ENCODE measurements around the gene DACT1.

Gene DACT1

GRCh38 chr14:58636129-58636528 lies 1.6 kb upstream of the DACT1 start:
- DNase-seq = no peak

- DNase-seq = no peak
These were observed 747 bp upstream of the DACT1 start for GRCh38 chr14:58637040-58637390.

- no peak for DNase-seq
These were observed 752 bp downstream of the DACT1 start for GRCh38 chr14:58638231-58639197.

- no peak for DNase-seq
These were observed 1.4 kb downstream of the DACT1 start for GRCh38 chr14:58639198-58639565.

DNA sequence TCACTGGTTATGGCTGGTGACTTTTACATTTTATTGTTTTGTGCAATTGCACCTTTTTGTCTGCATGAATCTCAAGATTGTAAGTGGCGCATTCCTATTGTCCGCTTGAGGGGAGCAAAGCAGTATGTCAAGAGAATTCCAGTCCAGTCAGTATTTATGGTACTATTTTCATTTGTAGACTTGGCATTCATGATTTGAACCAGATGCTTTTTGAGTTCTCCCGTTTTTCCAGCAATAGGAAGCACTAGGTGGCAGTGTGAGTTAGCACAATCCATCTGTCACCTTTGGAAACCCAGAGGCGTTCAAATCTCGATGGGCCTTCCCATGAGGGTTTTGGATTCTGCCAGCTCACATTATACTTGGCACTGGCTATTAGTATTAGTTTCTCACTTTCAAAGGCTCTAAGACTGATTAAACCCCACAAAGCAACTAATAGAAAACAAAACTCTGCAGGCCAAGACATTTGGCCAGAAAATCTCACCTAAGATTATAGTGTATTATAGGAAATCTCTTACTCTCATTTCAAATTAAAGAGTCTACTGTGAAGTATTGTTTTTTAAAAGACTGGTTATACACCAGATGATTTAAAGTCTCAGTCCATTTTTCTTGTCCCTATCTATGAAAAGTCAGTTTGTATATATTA lies 2.2 kb downstream of the DACT1 start:
- peak; percentile 69 for DNase-seq

GRCh38 chr14:58640959-58641358 lies 3.2 kb downstream of the DACT1 start:
- no peak for DNase-seq

GRCh38 chr14:58641509-58641908 lies 3.7 kb downstream of the DACT1 start:
- DNase-seq = no peak

- no peak for DNase-seq
These were observed 5.6 kb downstream of the DACT1 start for GRCh38 chr14:58643366-58643765.

DNA sequence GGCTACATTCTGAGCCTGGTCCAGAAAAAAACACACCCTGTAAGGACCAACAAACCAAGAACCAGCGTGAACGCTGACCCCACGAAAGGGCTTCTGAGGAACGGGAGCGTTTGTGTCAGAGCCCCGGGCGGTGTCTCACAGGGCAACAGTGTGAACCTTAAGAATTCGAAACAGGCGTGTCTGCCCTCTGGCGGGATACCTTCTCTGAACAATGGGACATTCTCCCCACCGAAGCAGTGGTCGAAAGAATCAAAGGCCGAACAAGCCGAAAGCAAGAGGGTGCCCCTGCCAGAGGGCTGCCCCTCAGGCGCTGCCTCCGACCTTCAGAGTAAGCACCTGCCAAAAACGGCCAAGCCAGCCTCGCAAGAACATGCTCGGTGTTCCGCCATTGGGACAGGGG lies 7.9 kb downstream of the DACT1 start:
- DNase-seq = no peak

DNA sequence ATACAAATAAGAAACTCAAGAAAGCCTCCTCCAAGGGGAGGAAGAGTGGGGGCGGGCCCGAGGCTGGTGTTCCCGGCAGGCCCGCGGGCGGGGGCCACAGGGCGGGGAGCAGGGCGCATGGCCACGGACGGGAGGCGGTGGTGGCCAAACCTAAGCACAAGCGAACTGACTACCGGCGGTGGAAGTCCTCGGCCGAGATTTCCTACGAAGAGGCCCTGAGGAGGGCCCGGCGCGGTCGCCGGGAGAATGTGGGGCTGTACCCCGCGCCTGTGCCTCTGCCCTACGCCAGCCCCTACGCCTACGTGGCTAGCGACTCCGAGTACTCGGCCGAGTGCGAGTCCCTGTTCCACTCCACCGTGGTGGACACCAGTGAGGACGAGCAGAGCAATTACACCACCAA lies 8.7 kb downstream of the DACT1 start:
- no peak for DNase-seq

GRCh38 chr14:58647777-58648176 lies 10.0 kb downstream of the DACT1 start:
- DNase-seq = no peak

DNA sequence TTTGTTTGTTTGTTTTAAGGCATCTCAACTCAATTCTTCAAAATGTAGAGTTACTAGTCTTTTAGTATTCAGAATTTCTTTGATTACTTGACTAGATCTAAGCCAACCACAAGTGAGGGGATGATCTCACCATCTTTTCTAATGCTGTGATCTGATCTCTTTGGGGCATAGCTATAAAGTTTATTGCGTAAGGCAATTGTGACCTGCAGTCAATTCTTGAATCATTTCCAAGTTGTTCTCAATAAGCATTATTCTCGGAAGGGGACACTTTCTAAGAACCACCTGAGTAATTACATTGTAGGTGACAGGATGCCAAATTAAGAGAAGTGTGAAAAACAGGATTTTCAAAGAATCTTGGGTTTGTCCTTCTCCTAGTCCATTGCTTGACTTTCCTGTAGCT lies 13.1 kb downstream of the DACT1 start:
- no peak for DNase-seq

DNA sequence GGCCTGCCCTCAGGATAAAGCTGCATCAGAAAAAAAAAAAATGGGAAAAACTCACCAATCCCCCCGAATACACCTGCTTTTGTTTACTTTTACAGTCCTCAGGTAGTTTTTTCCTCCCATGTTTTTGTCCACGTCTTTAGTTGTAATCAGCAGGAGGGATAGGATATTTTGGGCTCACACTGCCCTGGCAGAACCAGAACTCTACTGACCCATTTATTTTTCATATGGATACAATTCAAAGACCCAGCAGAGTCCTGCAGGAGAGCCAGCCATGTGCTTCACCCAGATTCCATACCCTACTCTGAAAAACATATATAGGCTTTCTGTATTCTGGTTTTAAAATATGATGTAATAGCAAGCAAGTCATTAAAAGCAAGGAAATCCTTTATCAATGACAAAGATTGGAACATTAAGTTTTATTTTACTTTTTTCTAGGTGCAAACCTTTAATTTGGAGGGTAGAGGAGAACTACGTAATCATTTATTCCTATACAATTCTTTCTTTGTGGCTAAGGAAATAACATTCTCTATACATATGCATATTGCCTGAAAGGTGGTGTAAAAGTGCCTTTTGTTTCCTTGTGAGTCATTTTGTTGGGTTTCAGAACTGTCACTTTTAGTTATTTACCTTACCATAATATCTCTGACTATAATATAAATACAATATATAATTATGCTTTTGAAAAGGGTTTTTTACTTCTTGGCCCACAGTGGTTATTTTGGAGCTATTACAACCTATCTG lies 19.1 kb downstream of the DACT1 start:
- no peak for DNase-seq

DNA sequence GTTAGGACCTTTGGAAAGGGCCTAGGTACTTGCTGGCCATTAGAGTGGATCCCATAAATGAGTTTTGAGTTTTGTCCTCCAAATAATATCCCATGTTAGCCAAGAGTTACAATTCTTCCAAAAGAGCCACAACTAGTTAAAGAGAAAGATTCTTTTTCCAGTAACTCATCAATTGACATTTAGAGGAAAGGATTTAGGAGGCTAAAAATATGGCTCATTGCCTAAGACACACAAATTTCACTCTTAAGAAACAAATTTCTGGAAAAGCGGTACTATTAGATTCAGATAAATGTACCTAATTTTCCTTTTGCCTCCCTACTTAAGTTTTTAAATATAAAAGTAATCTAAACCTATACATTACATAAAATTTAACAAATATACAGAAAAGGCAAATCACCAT lies 21.3 kb downstream of the DACT1 start:
- no peak for DNase-seq

GRCh38 chr14:58659846-58660245 lies 22.1 kb downstream of the DACT1 start:
- no peak for DNase-seq

DNA sequence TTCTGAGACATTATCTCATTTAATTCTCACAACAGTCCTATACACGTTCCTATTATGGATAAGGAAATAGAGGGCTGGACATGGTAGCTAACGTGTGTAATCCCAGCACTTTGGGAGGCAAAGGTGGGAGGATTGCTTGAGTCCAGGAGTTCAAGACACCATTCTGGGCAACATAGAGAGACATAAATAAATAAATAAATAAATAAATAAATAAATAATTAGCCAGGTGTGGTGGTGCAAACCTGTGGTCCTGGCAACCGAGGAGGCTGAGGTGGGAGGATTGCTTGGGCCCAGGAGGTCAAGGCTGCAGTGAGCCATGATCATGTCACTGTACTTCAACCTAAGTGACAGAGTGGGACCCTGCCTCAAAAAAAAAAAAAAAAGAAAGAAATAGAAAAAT lies 22.6 kb downstream of the DACT1 start:
- no peak for DNase-seq

GRCh38 chr14:58662018-58662417 lies 24.3 kb downstream of the DACT1 start:
- no peak for DNase-seq

DNA sequence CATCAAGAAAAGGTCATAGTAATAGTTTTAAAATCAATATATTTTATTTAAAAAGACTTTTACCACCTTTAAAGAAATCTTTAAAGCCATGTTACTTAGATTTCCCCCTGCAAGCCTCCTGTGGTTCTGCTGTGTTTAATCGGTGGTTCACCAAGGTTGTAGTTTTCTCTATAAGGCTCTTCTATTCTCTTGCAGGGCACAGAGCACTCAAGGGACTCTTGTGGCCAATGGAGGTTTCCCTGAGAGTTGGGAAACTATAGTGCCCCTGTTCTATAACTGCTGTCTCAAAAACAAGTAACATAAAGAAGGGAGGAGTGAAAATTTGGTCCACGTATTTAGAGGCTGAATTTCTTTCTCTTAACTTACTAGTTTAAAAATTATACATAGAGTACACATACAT lies 25.0 kb downstream of the DACT1 start:
- peak; percentile 11 for DNase-seq

- DNase-seq = peak; percentile 90
These were observed 25.8 kb downstream of the DACT1 start for GRCh38 chr14:58663494-58664111.

DNA sequence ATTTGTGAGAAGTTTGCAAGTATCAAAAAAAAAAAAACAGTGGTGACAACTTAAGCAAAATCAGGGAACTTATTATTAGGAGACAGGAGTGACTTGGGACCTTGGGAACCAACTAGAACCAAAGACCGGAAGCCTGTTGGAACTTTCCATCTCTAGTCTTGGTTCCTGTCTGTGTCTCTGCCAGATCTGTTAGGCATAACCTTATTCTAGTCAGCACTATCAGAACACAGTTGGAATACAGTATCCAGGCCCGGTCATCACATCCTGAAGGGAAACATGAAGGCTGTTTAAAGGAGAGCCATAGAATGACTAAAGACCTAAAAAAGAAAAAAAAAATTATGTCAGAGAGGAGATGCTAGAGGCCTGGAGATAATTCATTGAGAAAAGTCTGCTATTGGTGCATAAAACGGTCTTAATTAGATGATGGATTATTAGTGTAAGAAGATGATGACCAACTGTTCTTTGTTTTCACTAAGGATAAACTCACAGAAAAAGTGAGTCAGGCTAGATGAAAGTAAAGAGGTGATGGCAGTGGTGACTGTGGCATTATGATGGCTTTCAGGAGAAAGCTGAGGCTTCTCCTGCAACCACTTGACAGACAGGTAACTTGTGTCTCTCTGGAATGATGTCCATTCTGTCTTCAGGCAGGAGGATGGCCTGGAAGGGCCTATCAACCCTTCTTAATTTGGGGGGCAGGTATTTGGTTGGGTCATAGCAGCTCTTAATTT lies 28.2 kb downstream of the DACT1 start:
- DNase-seq = no peak

DNA sequence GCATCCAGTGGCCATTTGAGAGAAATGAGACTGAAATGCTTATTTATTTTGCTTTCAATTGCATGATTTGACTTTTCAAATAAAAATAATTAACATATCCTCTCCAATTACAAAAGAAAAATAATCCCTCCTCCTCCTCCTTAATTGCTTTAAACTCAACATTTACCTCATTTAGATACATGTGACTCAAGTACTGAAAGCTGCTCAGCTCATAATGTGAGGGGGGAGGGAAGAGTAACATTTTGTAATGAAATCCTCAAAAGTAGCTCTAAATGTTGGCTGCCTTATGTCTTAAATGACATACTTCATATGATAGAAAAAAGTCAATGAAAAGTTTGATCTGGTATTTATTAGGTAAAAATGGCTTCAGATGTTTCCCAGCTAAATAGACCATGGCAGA lies 29.0 kb downstream of the DACT1 start:
- DNase-seq = no peak

- DNase-seq = no peak
These were observed 30.1 kb downstream of the DACT1 start for GRCh38 chr14:58667900-58668299.

Measured in NCI-H187 treated with DMSO at 0.1 percent for 48 hours (cell line).